Anterior cingulate cortex (tissue), 58 donors: Measurements from ENCODE around the gene ZFHX2.
"Not testable (repeated sequence)": the region's sequence is repeated elsewhere in the genome, so short reads cannot be mapped to it uniquely, and the experiment has no call there.

Source experiments
- DNase-seq, 58 donors: peaks; one replicate each; lab custom pipeline; 2025; lab: John Stamatoyannopoulos, UW

The ZFHX2 gene

DNA sequence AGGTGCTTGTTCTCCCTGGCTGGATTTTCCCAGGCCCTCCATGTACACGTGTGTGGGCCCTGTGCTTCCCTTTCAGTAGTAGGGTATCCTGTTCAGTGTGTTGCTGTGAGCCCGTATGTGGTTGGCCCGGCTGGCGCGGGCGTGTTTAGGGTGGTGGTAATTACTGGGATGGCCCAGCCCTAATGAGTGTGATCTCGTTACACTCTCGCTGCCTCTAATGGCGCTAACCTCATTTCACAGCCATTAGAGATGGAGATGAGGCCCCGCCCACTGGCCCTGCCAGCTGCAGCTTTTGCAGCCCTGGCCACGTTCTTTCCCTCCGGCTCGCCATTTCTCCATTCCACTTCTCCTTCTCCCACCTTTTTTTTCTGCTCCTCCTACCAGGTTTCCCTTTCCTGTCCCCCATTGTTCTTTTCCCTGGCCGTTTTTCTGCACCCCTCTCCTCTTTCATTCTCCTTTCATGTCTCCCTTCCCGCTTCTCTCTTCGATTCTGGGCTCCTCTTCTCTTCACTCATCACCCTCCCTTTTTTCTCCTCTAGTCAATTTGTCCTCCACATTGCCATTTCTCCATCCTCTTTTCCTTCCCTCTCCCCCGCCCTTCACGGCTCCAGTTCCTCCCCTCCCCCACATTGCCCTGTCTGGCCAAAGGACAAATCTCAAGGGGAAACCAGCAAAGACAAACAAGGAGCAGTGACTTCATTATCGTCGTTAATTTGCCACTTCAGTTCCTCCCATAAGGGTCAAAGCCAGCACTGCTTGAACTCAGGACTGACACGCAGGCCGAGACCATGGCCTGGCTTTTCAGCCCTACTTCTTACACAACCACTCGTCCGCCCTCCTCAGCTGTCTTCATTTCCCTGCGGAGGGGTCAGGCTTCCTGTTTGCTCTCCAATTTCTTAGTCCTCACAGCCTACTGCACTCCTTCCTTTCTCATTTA, 6.8 kb downstream of the ZFHX2 start:
- peak in 35 of 58 donors; percentile 8 to 67 (median 38) for DNase-seq

DNA sequence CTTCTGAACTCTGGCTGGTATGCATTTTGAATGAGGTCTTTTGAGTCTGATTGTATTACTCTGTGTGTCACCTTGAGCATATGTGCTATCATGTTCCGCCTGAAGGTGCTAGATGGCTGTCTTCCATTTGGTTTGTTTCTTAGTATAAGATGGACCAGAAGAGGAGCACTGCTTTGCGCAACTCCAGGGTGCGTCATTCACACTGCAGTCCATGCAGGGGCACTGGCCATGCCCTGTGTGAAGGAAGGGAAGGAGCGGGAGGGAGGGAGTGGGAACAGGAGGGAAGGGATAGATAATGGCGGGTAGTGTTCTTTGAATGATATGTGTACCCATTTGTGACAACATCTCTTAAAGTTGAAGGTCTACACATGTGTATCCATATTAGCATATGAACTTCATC, 8.2 kb downstream of the ZFHX2 start:
- DNase-seq, result no peak

DNA sequence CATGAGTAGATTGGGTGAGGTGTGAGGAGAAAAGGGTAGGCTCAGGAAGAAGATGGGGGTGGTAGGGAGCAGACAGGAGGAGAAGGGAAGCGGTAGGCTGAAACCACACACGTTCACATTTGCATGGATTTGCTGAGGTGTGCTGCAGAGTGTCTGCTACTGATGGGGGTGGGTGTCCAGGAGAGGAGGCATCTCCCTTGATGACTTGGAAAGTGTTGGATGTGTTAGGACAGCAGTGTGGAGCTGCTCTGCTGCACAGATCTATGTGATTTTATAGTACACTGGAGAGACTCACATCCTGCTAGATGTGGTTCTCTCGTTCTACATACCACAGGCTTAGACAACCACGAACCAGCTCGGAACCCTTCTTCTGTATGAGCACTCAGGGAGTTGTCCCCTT, 9.3 kb downstream of the ZFHX2 start:
- no peak for DNase-seq

DNA sequence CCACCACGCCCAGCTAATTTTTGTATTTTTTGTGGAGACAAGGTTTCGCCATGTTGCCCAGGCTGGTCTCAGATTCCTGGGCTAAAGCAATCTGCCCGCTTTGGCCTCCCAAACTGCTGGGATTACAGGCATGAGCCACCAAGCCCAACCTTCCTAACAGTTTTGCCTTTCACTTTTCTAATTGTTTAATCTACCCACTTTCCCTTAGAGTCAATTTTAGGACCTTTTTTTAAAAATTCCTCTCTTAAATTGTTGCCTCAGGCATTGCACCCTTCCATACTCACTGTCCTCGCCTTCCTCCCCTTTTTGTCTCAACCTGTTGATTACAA, 11.5 kb downstream of the ZFHX2 start:
- DNase-seq, result no peak

DNA sequence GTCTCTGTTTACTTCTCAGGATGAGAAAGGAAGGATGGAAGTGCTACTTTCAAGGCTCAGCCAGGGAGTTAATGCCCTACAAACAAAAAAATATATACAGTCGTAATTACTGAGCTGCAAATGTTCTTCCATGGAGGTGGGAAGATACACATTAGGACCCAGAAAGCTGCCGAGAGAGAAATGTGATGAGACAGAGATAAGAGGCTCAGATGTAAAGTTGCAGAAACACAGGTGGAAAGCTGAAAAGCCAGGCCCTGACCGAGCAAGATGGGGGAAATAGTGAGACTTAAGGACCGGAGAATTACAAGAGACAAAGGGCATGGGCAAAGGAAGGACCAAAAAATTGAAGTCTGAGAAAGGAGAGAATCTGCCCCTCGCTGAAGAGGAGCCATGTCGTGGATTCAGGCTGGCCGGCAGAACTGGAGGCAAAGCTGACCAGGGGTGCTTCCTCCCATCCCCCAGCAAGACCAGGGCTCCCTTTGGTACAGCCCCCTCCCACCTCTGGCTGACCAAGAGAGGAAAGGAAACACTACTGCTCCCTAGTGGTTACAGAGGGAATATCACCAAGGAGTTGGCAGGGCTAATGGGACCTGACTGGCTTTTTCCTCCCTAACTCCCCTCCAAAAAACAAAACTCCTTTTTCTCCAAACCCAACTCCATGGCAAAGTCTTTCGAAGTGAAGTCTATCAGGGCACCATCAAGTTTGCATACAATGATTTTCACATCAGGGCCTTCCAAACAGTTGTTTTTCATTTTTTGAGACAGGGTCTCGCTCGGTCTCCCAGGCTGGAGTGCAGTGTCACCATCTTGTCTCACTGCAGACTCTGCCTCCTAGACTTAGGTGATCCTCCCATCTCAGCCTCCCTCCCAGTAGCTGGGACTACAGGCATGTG, 12.1 kb downstream of the ZFHX2 start:
- DNase-seq, result peak in 29 of 58 donors; percentile 19 to 77 (median 34)

DNA sequence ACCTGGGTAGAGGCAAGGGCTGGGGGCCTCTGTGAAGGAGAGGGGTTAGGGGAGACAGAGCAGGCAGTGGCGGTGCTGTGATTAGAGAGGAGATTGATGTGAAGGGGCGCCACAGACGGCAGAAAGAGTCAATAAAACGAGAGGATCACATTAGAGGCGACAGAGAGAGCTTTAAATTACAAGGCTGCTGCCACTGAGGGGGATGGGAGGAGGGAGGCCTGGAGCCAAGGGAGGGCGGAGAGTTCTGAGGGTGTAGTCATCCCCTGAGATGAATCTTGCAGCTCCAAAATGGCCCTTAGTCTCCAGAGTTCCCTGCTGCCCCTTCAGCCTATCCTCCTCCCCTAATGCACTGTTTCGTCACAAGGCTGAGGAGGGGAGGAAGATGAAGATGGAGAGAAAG, 12.8 kb downstream of the ZFHX2 start:
- peak in 37 of 58 donors; percentile 16 to 73 (median 41) for DNase-seq

DNA sequence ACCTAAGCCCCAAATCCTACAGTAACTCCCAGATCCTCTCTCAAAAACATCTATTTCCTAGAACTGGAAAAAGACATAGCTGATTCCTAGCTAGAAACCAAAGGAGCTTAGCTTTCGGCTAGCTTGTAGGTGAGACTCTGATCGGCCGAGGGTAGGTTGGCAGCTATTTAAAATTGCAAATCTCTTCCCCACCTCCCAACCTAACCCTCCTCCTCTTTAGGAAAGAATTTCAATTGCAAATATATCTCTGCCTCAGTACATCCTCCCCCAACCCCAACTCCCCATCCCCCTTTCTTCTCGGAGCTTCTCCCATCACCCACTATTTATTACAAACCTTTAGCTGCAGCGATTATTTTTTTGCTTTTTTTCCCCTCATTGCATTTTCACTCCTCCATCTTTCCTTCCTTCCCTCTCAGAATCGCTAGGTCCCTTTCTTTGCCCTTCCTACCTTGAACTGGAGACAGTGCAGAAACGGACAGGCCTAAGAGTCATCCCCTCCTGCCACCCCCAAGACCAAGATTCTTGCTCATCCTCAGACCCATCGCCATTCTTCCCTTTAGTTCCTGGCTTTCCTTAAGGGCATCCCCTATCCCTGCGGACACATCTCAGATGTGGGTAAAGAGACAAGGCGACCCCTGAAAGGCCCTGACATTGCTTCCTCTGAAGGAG, 13.4 kb downstream of the ZFHX2 start:
- no peak for DNase-seq

DNA sequence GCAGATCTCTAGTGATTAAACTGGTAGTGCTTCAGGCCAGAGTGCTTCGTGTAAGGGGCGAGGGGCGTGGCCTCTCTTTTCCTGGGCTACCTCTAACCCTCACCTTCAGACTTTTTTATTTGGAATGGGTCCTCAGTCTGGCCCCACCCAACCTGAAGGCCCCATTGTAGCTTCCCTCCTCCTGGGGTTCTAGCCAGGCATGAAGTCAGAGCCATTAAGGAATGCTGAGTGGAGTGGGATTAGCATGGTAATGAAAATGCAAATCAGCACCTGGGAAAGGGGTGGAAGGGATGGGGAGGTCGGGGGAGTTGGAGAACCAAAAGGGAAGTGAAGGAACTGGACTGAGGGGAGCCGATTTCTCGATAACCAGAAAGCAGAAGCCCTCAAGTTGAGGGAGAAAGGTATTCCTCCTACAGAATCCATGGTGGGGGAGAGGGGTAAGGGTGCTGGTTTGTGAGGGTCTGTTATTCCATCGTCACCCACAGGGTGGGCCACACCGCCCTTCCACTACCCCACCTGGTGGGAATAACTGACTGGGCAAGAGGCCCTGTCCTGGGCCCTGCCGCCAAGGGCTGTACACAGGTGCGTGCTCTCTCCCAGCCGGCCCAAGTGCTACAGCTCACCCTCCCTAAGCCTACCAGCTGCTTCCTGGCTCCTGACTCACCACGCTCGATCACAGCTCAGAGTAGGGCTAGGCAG, 14.1 kb downstream of the ZFHX2 start:
- DNase-seq, result peak in 6 of 58 donors; percentile 16 to 41 (median 34)

DNA sequence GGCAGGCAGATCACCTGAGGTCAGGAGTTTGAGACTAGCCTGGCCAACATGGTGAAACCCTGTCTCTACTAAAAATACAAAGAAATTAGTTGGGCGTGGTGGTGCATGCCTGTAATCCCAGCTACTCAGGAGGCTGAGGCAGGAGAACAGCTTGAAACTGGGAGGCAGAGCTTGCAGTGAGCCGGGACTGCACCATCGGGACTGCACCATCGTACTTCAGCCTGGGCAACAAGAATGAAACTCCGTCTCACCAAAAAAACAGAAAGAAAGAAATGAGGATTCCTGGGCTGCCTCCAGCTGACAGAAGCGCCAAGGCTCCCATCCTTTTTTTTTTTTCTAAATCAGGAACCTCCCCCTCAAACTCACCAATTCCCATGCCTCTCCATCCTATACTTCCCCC, 14.7 kb downstream of the ZFHX2 start:
- not testable (repeated sequence) for DNase-seq

DNA sequence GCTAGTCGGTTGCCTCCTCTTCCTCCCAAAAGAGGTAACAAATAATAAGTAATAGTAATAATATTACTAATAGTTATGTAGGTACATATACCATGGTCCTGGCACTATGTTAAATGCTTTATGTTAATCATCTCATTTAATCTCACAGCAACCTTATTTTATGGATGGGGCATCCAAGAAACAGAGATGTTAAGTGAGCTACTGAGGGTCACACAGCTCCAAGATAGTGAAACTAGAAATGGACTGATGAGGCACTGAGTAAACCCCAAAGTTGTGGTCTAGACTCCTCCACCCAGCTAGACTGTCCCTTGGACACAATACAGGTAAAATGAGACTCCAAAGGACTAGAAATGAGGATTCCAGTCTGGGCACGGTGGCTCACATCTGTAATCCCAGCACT, 15.1 kb downstream of the ZFHX2 start:
- no peak for DNase-seq

DNA sequence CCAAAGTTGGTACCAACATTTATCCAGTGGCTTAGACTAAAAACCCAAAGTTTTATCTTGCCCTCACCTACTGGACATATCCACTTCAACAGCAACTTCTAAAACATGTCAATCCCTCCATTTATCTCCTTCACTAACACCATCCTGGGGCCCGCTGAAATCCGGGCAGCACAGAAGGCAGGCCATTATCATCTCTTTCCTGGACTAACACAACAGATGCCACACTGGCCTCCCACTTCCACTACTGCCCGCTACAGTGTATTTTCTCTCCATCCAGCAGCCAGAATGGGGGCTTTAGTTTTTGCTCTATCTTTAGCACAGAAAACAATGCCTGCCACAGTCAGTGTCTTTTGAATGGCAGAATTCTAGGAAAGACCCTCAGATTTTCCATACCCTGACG, 15.6 kb downstream of the ZFHX2 start:
- no peak for DNase-seq

DNA sequence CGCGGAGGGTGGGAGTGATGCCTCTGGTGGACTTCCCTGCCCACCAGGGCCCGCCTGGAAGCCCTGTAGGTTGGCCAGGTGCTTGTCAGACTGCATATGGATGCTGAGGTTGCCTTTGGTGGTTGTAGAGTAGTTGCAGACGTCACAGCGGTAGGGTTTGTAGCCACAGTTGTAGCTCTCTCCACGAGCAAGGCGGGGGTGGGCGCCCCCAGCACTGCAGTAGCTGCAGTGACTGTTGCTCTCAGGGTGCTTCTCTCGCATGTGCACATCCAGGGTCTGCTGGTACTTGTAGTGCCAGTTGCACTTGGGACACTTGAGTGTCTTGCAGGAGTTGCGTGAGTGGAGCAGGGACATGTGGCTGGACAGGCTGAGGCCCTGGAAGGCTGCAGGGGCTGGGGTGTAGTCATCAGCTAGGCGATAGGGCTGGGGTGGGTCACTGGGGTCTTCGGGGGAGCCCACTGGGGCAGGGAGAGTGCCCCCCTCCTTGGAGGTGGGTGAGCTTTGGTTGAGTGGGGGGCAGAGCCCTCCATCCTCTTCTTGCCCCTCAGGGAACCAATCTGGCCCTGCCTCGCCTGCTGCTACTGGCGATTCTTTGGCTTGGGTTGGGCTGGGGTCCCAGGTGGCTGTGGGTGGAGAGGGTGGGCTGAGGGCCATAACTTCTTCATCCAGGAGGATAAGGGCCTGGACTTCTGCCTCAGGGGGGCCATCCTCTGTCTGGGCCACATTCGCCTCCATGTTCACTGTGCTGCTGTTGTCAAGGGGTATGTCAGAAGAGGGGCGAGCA, 17.7 kb downstream of the ZFHX2 start:
- no peak for DNase-seq

DNA sequence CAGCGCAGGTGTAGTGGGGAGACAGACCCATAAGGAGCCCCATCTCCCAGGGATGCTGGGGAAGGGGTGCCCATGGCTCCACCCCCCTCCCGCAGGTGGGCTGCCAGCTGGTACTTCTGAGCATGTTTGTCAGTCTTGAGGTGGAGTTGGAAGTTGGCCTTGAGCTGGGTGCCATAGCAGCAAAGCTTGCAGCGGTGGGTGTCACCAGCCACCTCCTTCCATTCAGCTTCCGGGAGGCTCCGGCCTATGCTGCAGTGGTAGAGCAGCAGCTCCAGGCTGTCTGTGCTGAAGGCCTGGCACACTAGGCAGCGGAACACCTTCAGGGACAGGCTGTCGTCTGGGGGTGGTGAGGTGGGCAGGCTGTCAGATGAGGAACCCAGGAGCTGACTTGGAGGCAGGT, 18.9 kb downstream of the ZFHX2 start:
- DNase-seq, result no peak

DNA sequence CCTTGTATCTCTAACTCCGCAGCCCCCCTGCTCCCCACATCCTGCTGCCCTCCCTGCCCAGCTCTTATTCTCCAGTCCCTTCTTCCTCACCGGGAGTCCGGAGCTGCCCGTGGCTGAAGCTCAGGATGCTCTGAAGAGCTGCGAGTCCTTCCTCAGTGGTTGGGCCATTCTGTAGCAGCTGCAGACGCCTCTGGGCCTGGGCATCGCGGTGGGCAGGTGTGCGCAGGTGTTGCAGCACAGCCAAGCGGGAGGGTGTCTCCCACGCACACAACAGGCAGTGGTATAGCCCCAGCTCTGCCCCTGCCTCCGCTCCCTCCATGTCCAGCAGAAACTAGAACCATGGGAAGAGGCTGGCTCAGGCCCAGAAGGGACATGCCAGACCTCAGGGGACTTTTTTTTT, 20.2 kb downstream of the ZFHX2 start:
- DNase-seq, result no peak

DNA sequence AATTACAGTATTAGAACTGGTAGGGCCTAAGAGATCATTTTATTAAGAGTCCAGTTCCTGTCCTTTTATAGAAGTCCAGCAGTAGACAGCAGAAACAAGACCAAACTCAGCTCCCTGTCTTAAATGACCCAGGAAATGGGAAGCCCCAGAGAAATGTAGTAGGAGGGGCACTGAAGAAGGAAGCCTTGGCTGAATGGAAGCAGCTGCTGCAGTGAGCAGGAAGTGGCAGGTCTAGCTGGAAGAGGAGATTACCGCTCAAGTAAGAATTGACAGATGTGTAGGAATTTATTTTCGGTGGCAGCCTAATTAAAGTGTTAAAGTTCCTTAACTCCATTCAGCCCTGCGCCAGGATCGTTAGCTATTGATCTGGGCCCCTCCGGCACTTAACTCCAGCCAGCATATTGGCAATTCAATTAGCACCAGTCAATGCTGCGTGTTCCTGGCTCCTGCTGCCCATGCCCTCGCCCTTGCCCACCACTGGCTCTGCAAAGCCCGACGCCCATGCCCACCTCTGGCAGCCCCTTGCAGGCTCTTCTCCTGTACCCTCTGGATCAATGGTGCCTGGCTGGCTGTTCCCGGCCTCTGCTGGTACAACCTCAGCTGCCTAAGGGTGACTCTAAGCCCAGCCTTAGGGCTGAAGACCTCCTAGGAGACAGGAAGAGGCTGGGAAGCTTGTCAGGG, 21.1 kb downstream of the ZFHX2 start:
- DNase-seq, result no peak

DNA sequence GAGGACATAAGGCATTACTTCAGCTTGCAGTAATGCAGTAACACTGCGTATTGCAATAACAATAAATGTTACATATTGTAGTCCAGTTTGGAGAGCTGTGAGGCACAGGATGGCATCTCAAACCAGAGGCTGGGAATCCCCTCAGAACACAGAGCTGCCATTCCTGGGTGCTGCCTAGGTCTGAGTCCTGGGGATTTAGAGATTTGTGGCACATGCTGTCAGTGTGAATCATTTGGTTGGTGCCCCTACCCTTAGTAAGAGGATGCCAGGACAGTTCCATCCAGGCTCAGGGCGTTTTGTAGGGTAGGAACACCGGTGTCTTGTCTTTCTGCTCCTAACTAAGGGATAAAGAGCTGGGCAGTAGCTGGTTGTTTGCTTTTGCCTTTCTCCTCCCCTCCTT, 22.5 kb downstream of the ZFHX2 start:
- no peak for DNase-seq

DNA sequence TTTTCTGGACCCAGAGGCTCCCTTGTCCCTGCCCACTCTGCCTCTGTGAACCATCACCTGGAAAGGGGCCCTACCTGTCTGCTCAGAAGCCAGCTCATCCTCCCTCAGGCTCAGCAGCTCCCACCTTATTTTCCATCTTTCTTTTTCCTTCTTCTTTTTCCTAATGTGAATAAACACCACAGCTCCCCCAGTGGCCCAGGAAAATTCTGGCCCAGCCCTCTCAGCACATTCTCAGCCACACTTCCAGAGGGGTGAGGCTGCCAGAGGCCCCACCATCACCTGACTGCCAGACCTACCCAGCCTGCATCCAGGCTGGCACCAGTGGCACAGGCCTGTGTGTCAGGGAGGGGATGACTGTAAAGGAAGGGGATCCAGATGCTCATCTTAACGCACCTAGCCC, 23.0 kb downstream of the ZFHX2 start:
- DNase-seq, result peak in 8 of 58 donors; percentile 20 to 44 (median 30)

DNA sequence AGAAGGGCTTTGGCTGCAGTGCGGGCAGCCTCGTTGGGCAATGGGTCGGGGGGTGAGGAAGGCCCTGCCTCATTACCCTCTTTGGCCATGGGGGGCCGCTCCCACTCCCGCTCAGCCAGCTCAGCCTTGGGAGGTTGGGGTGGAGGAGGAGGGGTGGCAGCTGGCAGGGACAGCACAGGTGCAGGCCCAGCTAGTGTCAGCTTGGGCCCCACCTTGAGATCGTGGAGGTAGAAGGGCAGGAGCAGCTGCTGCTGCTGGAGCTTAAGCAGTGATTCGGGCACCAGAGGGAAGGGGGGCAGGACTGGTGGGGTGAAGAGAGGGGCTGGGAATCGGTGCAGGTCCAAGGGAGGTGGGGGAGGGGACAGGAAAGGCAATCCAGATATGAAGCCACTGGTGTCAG, 26.0 kb downstream of the ZFHX2 start:
- DNase-seq, result no peak

DNA sequence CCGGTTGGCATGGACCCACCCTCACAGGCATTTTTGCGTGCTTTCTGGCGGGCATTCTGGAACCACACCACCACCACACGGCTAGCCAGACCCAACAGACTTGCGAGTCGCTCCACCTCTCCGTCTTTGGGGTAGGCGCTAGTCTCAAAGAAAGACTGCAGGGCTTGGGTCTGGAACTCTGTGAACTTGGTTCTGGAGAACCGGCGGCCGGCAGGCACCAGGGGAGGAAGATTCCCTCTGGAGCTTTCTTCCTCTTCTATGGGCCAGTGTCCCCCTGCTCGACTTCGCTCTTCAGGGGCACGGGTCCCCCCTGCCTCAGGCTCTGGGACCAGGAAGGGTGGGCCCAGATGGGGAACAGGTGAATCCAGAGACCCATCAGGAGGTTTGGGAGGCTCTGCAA, 26.6 kb downstream of the ZFHX2 start:
- DNase-seq, result no peak
